ENCODE measurements around the gene NR6A1. TPM values are rescaled to one million over a fixed set of nuclear protein-coding genes. Genes with fewer than 3 reads are reported as not detected.

The NR6A1 gene
- polyA plus RNA-seq, 4 donors, result 0.30 to 1.4 (median 1.0) TPM

- DNase-seq (ENCODE audit: low read depth in 4 of 4, low spot score in 3 of 4), result no peak
These were observed 273.7 kb downstream of the NR6A1 start for GRCh38 chr9:124497441-124497840.

GRCh38 chr9:124496463-124496862 is 274.6 kb downstream of the NR6A1 start:
- peak in 3 of 4 donors; percentile 26 to 47 (median 33) for DNase-seq (ENCODE audit: low read depth in 4 of 4, low spot score in 3 of 4)

- peak in 1 of 4 donors; percentile 36 for DNase-seq (ENCODE audit: low read depth in 4 of 4, low spot score in 3 of 4)
These were observed 275.0 kb downstream of the NR6A1 start for GRCh38 chr9:124496075-124496449.

- no peak for DNase-seq (ENCODE audit: low read depth in 4 of 4, low spot score in 3 of 4)
These were observed 275.7 kb downstream of the NR6A1 start for GRCh38 chr9:124495126-124496074.

GRCh38 chr9:124493794-124494479 is 277.2 kb downstream of the NR6A1 start:
- DNase-seq (ENCODE audit: low read depth in 4 of 4, low spot score in 3 of 4), result no peak

- no peak for DNase-seq (ENCODE audit: low read depth in 4 of 4, low spot score in 3 of 4)
These were observed 277.9 kb downstream of the NR6A1 start for GRCh38 chr9:124493218-124493617.

- no peak for DNase-seq (ENCODE audit: low read depth in 4 of 4, low spot score in 3 of 4)
These were observed 278.3 kb downstream of the NR6A1 start for GRCh38 chr9:124492818-124493217.

GRCh38 chr9:124491049-124491975 is 279.8 kb downstream of the NR6A1 start:
- no peak for DNase-seq (ENCODE audit: low read depth in 4 of 4, low spot score in 3 of 4)

- no peak for DNase-seq (ENCODE audit: low read depth in 4 of 4, low spot score in 3 of 4)
These were observed 281.1 kb downstream of the NR6A1 start for GRCh38 chr9:124490004-124490403.

GRCh38 chr9:124489222-124489621 is 281.9 kb downstream of the NR6A1 start:
- DNase-seq (ENCODE audit: low read depth in 4 of 4, low spot score in 3 of 4), result no peak

- DNase-seq (ENCODE audit: low read depth in 4 of 4, low spot score in 3 of 4), result no peak
These were observed 282.4 kb downstream of the NR6A1 start for GRCh38 chr9:124488641-124489210.

- DNase-seq (ENCODE audit: low read depth in 4 of 4, low spot score in 3 of 4), result no peak
These were observed 283.6 kb downstream of the NR6A1 start for GRCh38 chr9:124487260-124488182.

- no peak for DNase-seq (ENCODE audit: low read depth in 4 of 4, low spot score in 3 of 4)
These were observed 284.3 kb downstream of the NR6A1 start for GRCh38 chr9:124486778-124487259.

GRCh38 chr9:124485936-124486335 is 285.2 kb downstream of the NR6A1 start:
- DNase-seq (ENCODE audit: low read depth in 4 of 4, low spot score in 3 of 4), result no peak

- no peak for DNase-seq (ENCODE audit: low read depth in 4 of 4, low spot score in 3 of 4)
These were observed 285.9 kb downstream of the NR6A1 start for GRCh38 chr9:124485201-124485600.

- DNase-seq (ENCODE audit: low read depth in 4 of 4, low spot score in 3 of 4), result no peak
These were observed 287.6 kb downstream of the NR6A1 start for GRCh38 chr9:124483481-124483880.

- DNase-seq (ENCODE audit: low read depth in 4 of 4, low spot score in 3 of 4), result no peak
These were observed 288.6 kb downstream of the NR6A1 start for GRCh38 chr9:124482431-124483031.

- no peak for DNase-seq (ENCODE audit: low read depth in 4 of 4, low spot score in 3 of 4)
These were observed 290.0 kb downstream of the NR6A1 start for GRCh38 chr9:124481115-124481514.

- DNase-seq (ENCODE audit: low read depth in 4 of 4, low spot score in 3 of 4), result no peak
These were observed 290.5 kb downstream of the NR6A1 start for GRCh38 chr9:124480621-124480981.

Data from left renal pelvis (tissue), 4 donors.